CD4-positive, alpha-beta T cell treated with Interleukin-10 for 1 hour (primary cell): ENCODE measurements around the gene ADAM22.
"Not testable (repeated sequence)": the region's sequence is repeated elsewhere in the genome, so short reads cannot be mapped to it uniquely, and the experiment has no call there.

Experiments used
- DNase-seq: peaks from one replicate; pipeline ENCODE4 v3.0.0-alpha.2; 2020

The ADAM22 gene

DNA sequence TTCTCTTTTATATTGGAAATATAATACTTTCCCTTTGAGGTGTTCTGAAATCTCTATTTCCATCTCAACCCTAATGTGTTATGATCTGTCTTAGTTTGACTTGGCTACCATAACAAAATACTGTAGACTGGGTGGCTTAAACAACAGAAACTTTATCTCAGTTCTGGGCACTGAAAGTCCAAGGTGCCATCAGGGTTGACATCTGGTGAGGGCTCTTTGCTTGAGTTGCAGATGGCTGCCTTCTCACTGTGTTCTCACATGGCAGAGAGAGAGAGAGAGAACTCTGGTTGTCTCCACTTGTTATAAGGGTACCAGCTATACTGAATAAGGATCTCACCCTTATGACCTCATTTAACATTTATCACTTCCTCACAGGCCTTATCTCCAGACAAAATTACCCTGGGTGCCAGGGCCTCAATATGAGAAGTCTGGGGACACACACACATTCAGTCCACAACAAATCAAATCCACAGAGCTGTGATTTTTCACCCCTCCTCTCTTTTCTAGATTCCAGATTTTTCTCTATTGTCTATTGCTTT is 181.3 kb downstream of the ADAM22 start:
- no peak for DNase-seq

DNA sequence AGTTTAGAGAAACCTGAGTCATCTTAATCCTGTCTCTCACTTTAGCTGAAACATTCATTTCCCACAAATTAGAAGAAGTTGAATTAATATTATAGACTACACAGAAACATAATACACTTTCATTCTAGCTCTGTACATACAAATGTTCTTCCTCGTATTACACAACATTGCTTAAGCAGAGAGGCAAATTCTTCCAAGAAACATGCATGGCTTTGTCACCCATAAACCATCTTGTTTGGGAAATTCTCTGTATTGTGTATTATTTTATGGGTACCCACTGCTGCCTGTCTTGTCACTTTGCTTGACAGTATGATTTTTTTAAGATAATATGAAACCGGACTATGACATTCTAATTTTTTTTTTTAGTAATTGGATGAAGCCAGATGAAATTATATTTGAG is 181.8 kb downstream of the ADAM22 start:
- DNase-seq: no peak

DNA sequence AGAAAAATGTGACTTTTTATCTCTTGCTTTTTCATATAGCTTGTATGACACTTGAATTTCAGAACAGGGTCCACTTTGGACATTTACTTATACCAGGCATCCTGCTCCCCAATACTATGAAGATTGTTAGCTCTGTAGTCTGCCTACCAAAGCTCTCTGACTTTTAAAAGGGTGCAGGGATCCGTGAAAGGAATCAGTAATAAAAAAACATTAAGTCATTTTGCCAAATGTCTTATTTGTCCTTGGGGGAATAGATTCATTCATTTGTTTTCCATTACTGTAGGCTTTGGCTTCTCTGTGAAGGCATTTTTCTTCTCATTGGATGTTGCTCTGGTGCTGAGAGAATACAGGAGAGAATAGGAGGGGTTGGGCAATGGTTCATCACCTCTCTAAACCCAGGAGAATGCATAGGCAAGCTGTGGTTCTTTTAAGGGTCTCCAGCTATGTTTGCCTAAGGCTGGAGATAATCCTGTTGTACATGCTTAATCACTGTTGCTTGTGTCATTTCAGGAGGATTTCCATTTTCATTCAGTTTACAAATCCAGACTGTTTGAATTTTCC is 182.3 kb downstream of the ADAM22 start:
- no peak for DNase-seq

DNA sequence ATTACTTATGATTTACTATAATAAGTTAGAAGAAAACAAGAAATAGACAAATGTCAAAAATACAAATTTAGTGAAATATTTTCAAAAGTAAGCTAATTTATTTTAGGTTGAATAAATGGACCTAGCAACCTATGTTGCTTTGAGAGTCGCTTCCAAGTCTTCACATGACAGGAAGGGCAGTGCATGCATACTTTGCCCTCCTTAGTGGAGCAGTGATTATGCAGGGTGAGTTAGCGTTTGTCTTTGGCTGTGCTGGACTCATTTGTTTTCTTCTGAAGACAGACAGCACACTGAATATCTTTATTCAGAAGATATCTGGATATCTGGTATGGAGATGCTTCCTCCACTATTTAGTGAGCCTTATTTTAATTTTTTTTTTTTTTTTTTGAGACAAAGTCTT is 183.3 kb downstream of the ADAM22 start:
- DNase-seq: no peak

DNA sequence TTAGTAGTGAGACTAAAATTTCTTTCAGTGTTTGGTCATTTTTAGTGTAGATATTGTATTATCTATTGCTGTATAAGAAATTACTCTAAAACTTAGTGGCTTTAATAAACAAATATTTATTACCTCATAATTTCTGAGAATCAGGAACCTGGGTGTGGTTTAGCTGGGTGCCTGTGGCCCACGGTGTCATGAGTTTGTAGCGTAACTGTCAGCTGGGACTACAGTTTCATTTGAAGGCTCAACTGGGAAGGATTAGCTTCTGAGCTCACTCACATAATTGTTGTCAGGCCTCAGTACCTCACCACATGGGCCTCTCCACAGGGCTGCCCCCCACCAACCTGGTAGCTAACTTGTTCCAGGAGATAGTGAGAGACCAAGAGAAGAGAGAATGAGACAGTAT is 187.3 kb downstream of the ADAM22 start:
- DNase-seq: no peak

DNA sequence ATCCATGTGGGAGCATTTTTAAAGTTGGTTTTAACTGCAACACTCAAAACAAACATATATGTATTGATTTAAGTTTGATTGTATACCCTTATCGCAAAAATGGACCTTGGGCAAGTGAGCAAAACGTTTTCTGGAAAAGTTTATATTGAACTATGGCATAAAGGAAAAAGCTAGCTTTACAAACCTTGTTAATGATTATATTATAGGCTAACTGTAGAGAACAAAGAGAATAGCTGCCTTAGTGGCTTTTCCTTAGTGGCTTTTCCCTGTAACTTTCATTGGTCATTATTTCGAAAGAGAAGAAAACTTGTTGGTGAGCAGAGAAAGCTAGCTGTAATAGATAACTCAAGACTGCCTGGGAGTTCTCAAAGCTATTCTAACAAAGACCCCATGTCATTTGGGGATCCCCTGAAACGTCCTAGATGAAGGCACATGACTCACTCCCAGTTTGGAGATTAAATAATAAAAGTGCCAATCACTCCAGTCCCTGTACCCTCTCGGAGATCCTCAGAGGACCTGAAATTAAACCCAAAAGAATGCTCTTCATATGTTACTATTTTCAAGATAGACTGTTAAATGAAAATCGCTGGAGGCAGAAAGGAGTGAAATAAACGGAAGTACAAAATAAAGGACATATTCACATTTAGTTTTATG is 193.7 kb downstream of the ADAM22 start:
- no peak for DNase-seq

DNA sequence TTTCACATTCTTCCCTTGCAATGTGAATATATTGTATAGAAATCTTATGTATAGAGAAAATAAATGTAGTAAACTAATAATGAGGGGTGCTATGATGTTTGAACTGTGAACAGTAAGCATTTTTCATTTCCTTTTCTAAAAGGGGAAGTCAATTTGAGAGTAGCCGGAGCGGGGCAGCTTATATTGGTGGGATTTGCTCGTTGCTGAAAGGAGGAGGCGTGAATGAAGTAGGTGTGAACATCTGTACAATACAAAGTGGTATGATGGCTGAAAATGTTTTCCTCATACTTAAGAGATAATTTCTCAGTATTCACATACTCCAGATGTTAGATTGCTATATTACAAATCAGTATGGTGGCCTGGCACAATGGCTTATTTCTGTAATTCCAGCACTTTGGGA is 198.7 kb downstream of the ADAM22 start:
- DNase-seq: no peak

DNA sequence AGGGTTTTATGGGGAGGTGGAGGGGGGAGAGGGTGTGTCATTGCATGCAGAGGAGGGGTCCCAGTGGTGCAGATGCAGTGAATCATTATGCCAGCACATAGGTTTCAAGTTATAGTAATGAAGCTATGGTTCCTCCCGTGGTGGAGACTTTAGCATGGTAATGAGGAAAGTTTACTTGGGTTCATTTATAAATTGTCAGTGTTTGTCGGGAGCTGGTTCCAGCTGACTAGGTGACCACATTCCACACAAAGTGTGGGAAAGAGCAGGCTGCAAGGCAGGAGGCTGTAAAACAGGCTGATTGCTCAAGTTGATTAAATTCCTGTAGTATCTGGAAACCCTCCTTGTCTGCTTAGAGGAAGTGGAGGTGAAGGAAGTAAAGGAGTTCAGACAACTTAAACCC is 206.9 kb downstream of the ADAM22 start:
- no peak for DNase-seq

DNA sequence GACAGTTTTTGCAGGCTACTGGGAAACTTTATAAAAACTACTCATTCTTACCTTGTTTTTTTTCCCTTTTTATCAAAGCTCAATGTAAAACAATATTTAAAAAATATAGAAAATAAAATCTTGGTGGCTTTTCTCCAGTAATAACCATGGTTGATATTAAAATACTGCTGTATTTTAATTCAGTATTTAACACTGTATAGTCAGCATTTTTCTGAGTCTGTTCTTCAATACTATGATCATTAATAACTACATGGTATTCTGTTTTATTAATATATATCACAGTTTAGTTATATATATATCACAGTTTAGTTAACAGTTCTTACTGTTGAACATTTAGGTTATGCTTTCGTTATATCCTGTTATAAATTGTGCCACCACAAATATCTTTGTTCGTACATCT is 207.4 kb downstream of the ADAM22 start:
- no peak for DNase-seq

DNA sequence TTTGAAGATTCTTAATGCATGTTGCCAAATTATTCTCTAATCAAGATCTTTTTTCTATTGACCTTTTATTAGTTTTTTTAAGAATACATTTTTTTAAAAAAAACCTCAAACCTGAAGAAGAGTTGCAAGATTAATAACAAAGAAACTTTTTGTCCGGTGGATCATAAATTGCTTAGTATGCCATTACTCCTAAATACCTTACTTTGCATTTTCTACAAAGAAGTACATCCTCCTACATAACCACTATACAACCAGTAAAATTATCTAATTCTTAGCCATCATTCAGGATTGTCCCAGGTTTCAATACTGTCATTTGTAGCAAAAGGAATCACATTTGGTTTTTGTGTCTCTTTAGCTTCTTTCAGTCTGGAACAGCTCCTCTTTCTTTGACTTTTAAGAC is 207.9 kb downstream of the ADAM22 start:
- DNase-seq: no peak

DNA sequence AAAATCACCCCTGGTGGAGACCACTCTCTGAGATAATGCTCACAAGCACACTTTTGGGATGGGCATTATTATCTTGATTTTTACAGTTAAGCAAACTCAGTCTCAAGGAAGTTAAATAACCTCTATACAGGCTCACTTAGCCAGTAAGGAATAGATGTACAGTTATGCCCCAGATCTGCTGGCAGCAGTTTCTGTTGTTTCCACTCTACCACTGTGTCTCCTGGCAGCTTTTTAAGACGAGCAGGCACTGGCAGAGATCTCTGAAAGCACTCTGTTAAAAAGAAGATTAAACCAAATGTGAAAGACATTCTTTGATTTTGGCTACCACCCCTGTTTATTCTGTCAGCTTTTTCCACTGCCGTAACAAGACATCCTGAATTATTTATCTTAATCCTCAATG is 212.6 kb downstream of the ADAM22 start:
- DNase-seq: no peak

DNA sequence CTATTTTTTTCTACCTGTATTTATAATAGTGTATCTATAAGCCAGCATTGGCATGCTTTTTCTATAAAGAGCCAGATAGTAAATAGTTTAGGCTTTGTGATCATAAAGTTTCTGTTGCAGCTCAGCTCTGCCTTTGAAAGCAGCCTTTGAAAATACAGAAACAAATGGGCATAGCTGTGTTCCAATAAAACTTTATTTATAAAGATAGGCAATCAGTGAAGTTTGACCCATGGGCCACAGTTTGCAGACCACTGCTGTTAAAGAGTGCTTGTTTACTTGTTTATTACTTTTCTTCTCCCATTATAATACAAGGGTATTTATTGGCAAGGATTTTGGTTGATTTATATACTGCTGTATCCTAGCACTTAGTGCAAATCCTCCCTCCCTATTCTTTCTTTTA is 213.3 kb downstream of the ADAM22 start:
- DNase-seq: no peak

DNA sequence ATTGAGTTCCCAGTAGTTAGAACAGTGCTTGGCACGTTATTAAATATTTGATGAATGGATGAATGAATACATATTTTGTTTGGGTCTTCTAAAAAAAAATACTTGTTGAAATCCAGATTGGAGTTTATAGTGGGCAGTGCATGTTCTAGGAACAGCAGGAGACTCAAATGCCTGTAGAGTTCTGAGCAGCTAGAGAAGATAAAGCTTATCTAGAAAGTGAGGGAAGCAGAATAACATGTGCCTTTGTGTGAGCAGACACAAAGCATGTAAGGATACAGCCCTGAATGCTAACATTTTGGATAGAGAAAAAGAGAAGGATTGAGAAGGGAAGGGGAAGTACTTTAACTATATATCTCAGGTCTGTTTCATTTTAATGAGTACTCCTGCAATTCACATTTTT is 213.9 kb downstream of the ADAM22 start:
- no peak for DNase-seq

DNA sequence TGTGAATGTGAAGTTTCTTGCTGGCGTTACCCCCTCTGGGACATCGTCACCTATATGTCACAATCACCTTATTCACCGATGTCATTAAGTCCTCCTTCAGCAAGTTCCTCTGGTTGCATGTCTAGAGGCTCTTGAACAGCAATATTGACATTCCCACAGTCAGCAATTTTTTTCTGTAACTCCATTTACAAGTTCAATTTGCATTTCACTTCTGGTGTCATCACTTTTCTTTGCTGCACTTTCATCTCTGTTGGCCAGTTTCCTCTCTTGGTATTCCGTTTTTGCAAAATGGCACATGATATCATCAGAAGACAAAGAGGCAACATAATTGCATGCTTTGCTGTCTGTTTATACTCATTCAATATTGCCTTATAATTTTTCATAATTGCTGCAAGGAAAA is 216.0 kb downstream of the ADAM22 start:
- no peak for DNase-seq

DNA sequence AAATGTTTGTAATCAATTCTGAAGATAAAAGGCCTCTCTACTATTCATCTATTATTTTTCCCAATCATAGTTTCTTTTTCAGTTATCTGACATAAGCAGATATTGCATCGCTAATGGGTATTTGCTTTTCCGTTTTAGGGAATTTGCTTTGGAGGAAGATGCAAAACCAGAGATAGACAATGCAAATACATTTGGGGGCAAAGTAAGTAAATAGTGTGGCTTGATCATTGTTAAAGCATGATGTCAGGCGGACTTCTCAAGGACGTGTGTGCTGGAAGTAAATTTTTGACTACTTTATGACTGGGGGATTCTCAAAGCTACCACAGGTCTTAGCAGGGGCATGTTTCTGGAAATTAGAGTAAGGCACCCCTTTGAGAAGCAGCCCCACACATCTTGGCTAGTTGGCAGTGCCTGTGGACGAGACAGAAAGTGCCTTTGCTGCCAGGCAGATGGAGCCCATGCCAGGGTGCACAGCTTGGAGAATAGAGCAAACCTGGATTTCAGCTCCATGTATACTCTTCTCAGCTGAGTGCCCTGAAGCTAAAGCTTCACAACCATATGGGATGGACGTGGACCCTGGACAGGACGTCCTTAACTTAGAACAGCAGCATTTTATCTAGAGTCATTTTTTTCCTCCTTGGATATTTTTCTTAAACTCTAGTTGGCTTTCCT is 217.2 kb downstream of the ADAM22 start:
- DNase-seq: no peak

DNA sequence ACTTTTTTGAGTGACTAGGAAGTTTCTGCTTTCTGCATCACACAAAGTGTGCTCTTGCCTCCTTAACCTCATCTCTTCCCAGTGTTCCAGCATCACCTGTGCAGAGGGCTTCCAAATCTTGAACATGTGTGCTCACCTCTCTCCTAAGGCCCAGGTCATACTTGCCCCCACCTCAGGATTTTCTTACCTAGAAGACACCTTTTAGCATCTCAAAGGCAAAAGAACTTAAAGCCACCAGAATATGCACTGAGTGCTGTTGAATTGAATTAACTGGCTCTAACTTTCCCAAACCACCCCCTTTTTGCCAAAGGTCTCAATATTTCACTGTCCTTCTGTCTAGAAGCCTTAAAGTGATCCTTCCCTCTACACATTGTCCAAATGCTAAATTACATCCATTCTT is 219.3 kb downstream of the ADAM22 start:
- DNase-seq: no peak

DNA sequence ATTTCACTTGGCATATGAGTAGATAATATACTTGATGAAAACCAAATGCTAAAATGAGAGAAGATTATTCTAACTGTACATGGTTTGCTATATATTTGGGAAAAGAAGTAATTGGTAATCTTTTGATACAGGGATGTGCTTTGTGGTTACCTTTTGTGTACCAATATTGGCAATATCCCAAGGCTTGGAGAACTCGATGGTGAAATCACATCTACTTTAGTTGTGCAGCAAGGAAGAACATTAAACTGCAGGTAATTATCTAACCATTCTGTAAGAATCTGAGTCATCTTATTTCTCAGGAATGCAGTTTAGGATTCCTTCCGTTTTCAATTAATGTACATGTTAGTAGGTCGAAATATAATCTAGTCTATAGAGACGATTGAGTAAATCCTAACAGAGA is 221.7 kb downstream of the ADAM22 start:
- DNase-seq: no peak

DNA sequence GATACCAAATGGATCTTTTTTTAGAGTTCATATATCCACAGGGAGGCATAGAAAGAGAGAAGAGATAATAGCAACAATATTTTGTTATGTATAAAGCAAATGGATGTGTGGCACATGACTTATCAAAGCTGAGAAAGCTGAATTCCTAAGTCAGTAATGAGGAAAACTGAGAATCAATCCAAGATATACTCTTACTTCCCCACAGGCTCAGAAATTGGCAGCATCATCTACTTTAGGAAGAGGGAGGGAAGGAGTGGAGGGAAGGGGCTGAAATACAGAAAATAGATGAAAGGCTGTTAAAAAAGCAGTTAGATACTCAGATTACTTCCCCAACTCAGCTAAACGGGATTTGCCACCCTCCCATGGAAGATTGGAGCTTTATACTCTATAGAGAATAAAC is 222.3 kb downstream of the ADAM22 start:
- DNase-seq: no peak

DNA sequence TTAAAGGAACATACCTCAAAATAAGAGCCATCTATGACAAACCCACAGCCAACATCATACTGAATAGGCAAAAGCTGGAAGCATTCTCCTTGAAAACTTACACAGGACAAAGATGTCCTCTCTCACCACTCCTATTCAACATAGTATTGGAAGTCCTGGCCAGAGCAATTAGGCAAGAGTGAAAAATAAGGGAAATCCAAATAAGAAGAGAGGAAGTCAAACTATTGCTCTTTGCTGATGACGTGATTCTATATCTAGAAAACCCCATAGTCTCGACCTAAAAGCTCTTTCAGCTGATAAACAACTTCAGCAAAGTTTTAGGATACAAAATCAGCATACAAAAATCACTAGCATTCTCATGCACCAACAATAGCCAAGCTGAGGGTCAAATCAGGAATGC is 225.7 kb downstream of the ADAM22 start:
- DNase-seq: not testable (repeated sequence)

DNA sequence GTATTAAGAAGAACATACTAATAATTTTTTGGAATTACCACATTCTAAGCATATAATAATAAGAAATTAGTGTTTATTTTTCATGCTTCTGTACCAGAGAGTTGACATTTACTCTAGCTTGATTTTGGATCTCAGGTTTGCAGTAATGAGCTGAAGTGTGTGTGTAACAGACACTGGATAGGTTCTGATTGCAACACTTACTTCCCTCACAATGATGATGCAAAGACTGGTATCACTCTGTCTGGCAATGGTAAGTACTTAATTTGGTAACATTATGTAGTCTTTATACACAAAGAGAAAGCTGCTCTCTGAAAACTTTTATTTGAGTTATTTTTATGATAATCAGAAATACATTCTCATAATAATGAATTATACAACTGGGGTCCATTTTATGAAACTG is 231.6 kb downstream of the ADAM22 start:
- DNase-seq: no peak

DNA sequence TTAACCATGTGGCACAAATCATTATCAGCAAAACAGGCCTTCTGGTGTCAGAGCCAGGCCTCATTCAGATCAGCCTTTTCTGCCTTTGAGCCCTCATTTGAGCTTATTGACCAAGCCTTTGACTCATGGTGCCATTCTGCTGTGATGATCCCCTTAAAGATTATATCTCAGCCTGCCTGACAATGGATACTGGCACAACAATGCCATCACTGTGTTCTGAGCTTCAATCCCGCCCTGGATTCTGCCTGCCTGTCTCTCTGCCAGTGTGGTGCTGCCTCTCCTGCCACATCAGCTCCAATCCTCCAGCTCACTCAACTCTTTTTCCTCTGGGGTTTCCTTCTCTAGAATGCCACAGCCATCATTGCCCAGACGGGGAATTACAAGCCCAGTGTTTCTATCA is 233.2 kb downstream of the ADAM22 start:
- DNase-seq: no peak

DNA sequence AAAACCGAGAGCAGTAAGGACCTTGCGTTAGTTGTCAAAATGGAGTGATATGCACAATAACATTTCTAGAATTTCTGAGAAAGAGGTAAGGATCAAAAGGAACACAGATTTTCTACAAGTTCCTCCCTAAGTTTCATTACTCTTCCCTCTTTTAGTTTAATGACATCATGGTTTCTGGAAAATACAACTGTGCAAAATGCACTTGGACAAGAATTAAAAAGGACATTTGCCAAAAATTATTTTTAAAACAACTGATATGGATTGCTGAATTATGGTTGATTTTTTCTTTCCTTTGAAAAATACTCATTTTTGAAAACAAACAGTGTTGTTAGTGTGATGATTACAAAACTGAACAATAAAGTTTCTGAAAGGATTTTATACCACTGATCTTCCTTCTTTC is 233.7 kb downstream of the ADAM22 start:
- DNase-seq: no peak

DNA sequence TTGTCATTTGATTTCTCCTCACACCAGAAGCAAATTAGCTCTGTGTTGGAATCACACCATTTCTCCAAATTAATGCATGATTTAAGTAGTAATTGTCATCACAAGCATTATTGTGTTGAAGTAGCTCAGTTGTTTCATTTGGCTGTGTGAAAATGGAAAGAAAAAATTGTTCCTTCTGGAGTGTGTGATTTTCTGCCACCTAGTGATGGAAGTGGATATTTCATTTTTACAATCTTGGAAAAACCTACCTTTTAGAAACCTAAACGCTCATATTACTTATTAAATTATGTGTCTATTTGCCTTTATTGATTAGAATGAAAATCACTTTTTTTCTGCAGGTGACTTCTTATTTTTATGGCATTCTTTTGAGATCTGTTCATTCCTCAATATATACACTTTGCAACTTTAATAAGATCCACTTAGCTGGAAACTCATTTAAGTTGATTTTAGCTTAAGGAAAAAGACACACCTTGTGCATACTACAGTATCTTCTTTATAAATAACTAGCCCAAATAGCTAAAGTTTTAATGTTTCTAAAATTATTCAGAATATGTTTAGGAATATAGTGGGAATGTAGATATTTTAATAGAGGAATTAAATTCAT is 235.8 kb downstream of the ADAM22 start:
- DNase-seq: peak; percentile 15

DNA sequence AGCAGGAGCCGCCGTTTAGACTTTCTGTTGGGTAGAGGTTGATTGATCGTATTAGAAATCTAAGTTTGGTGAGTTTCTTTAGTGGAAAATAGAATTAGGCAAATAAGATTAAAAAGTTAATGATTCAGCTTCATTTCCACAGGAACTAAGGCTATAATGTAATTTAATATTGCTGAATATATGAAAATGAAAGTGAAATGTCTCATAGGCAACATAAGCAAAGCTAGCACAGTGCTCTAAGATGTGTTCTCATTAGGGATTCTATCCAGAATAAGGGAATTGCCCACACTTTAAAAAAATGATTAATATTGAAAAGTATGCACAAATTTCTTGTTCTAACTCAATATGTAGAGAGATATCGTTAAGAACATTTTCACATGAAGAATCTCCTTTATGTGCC is 238.8 kb downstream of the ADAM22 start:
- no peak for DNase-seq
